Psoas muscle (tissue), 8 donors: ENCODE data around the gene ARID4A. TPM values are rescaled to one million over a fixed set of nuclear protein-coding genes. Genes with fewer than 3 reads are reported as not detected.

Experiments used
- ATAC-seq, 4 donors: fragments of 200-7000 bp; cut with Tn5 transposase; one replicate each; pipeline ENCODE4 v1.9.1; 2020; ENCODE audit warnings: moderate library complexity in 3 of 4, mild to moderate bottlenecking in 2 of 4
- DNase-seq, 2 donors: peaks; one replicate each; pipeline ENCODE4 v3.0.0-alpha.2; 2020
- H3K27ac ChIP-seq: fragments of 200-600 bp; one replicate; pipeline ENCODE4 v1.8.0; 2022
- H3K27me3 ChIP-seq, 3 donors: fragments of 200-600 bp in 1 of 3; one replicate each; pipeline versions ENCODE4 v1.6.1 to v1.8.0; 2013 to 2022; ENCODE audit warnings: low read length in 2 of 3, mild to moderate bottlenecking in 2 of 3, moderate library complexity in 1 of 3; ENCODE audit not compliant: insufficient read depth in 3 of 3
- H3K36me3 ChIP-seq, 2 donors: fragments of 200-600 bp in 1 of 2; one replicate each; pipeline versions ENCODE4 v1.6.1 to v1.8.0; 2013 to 2022; ENCODE audit warnings: low read depth in 1 of 2, mild to moderate bottlenecking in 1 of 2, moderate library complexity in 1 of 2; ENCODE audit not compliant: insufficient read depth in 1 of 2
- H3K4me1 ChIP-seq: fragments of 200-600 bp; one replicate; pipeline ENCODE4 v1.8.0; 2022
- H3K4me3 ChIP-seq: fragments of 200-600 bp; one replicate; pipeline ENCODE4 v1.8.0; 2022; ENCODE audit warnings: mild to moderate bottlenecking
- H3K9me3 ChIP-seq: fragments of 200-600 bp; one replicate; pipeline ENCODE4 v1.8.0; 2022
- CTCF ChIP-seq: fragments of 200-600 bp; IDR thresholded peaks from one replicate; pipeline ENCODE4 v1.8.0; 2022; ENCODE audit warnings: antibody characterized with exemption
- WGBS, 3 donors: extraction: QIAGEN DNeasy Blood & Tissue Kit; methylation state at CpG; one replicate each; pipeline versions ENCODE4 v1.1.6 to v1.1.7; 2013; 5-methylcytosine and 5-hydroxymethylcytosine counted together
- intact Hi-C, 2 donors: fragments of 100-400 bp; cut with DNase I; formaldehyde crosslinking; loops; one replicate each; pipeline versions ENCODE4 v1.11.0 to v1.14.2; 2022
- polyA plus RNA-seq, 3 donors: library from polyadenylated mRNA; stranded (reverse); fragments of 200-250 nt; gene quantifications; one replicate each; pipeline ENCODE4 v1.2.3, GENCODE V29; 2013
- total RNA-seq, 4 donors: library from RNA; stranded (reverse); fragmentation: NEBNext Ultra II Directional in 2 of 4; extraction: Animal tissue kit (Norgen Biotek cat#: 25700) in 2 of 4; gene quantifications; one replicate each; pipeline versions ENCODE4 v1.2.1 to v1.2.4, GENCODE V29; 2021 to 2023
- donor health status: healthy with polysubstance abuse.
- donor health status: DM: no; HTN: no; CAD: no; lungs with moderate emphysema.
- donor health status: Bipolar disorder and iron deficiency.
- donor health status: healthy.
- donor health status: DM: yes; HTN: yes; CAD: no.
- donor health status: DM: no; HTN: no; CAD: no.
- donor health status: DM: no; HTN: no; CAD: no.
- donor health status: DM: yes; HTN: yes; CAD: no.

ARID4A gene
- total and polyA plus RNA-seq, 7 donors, result 1.7 to 11.0 (median 7.5) TPM

DNA sequence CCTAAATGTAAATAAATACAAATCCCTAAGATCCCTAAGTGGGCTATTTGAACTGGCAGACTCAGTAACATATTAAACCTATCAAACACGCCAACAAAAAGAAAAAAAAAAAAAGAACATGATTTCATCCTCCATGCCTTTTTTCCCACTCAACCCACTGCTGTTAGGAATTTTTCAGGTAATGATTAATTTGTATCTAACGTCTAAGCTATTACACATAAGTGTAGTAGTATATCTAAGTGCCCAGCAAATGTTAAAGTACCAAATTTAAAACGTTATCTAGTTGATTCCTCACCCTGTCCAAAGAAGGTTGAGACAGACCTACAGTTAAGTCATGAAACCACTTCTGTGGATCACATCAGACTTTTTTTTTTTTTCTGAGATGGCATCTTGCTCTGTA is 16.4 kb upstream of the ARID4A start:
- no peak for TF ChIP-seq CTCF
- intact Hi-C loops, result loop anchor here in 1 of 2 donors (5.0 kb wide), 1 partner anchor 35 kb away; no protein-coding TSS in a partner anchor
- Histone ChIP-seq H3K36me3 (peaks cover 2 to 74% of the 10 kb centered on the region in 2 donors), H3K4me3 (no peak overlapping the region), H3K27me3 (no peaks in the 10 kb centered on the region), H3K4me1 (peaks cover 43% of the 10 kb centered on the region), H3K27ac (peak overlapping the region; percentile 71), H3K9me3 (no peaks in the 10 kb centered on the region)
- DNase-seq (no peak), ATAC-seq (peak in 2 of 4 donors; percentile 15 to 24)
- 55 to 69% (median 57%) methylated on average over 3 of the region's 3 CpGs for WGBS, 3 donors

- Histone ChIP-seq H3K27ac (peak overlapping the region; percentile 71), H3K36me3 (peaks cover 2 to 75% of the 10 kb centered on the region in 2 donors), H3K9me3 (no peaks in the 10 kb centered on the region), H3K4me1 (peaks cover 43% of the 10 kb centered on the region), H3K4me3 (no peak overlapping the region), H3K27me3 (no peaks in the 10 kb centered on the region)
- 29 to 51% (median 34%) methylated on average over 4 of the region's 4 CpGs for WGBS, 3 donors
- intact Hi-C loops, result loop anchor here in 1 of 2 donors (5.0 kb wide), 1 partner anchor 36 kb away; no protein-coding TSS in a partner anchor
- DNase-seq (no peak), ATAC-seq (peak in 2 of 4 donors; percentile 76 to 78)
- no peak for TF ChIP-seq CTCF
Measured at GRCh38 chr14:58282925-58283593, 15.3 kb upstream of the ARID4A start.

DNA sequence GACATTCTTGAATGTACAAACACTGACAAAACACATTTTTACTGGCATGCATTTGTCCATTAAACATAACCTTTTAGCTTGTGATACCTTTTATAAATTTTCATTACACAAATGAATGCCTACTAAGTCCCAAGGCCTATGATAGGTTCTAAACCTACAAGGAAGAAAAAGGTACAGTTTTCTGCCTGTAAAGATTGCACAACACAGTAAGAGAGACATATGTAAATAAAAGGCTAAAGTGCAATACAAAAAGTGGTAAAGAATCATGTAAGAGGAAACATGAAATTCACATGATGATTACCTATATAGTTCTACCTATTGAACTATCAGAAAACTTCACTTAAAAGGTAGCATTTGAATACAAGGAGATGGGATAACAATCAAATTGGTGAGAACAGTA is 14.6 kb upstream of the ARID4A start:
- peak overlapping the region; percentile 71 for H3K27ac ChIP-seq
- intact Hi-C loops, result loop anchor here in 1 of 2 donors (5.0 kb wide), 1 partner anchor 36 kb away; no protein-coding TSS in a partner anchor
- no peak for ATAC-seq
- peaks cover 43% of the 10 kb centered on the region for H3K4me1 ChIP-seq
- H3K4me3 ChIP-seq, result no peak overlapping the region
- H3K36me3 ChIP-seq, result peaks cover 2 to 75% of the 10 kb centered on the region in 2 donors
- H3K27me3 ChIP-seq, result no peaks in the 10 kb centered on the region
- DNase-seq, result no peak
- no peak for TF ChIP-seq CTCF
- H3K9me3 ChIP-seq, result no peaks in the 10 kb centered on the region

DNA sequence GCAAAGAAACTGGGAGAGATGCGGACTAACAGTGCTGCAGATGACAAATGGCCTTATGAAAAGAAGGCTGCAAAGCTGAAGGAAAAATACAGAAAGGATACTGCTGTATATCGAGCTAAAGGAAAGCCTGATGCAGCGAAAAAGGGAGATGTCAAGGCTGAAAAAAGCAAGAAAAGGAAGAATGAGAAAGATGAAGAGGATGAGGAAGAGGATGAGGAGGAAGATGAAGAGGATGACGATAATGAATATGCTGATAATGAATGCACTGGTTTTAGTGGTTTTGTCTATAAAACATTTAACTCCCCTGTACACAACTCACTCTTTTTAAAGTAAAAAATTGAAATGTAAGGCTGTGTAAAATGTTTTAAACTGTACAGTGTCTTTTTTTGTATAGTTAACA is 13.2 kb upstream of the ARID4A start:
- Histone ChIP-seq H3K4me1 (peaks cover 37% of the 10 kb centered on the region), H3K36me3 (peaks cover 2 to 81% of the 10 kb centered on the region in 2 donors), H3K9me3 (no peaks in the 10 kb centered on the region), H3K4me3 (no peak overlapping the region), H3K27me3 (no peaks in the 10 kb centered on the region), H3K27ac (no peak overlapping the region)
- intact Hi-C loops, result no loop called here
- WGBS, 3 donors, result 97 to 98% (median 98%) methylated on average over 4 of the region's 4 CpGs
- no peak for TF ChIP-seq CTCF
- DNase-seq (no peak), ATAC-seq (no peak)
